Inferior parietal cortex (tissue), 1 donor: ENCODE measurements around the gene ZNF212.
A peak's percentile ranks its signal among the peaks of the same experiment; 100 is the strongest.

Experiments used
- DNase-seq: peaks from one replicate; pipeline ENCODE4 v3.0.0-alpha.2; 2016; ENCODE audit errors: extremely low spot score

Gene ZNF212

GRCh38 chr7:149239345-149240143 lies at the start of gene ZNF212:
ZNF212 (plus strand) TSS chr7:149239651; CDS start chr7:149239779, 128 bp downstream.
- DNase-seq, result peak; percentile 93

GRCh38 chr7:149191851-149192250 lies 47.6 kb upstream of the ZNF212 start:
- DNase-seq, result no peak

GRCh38 chr7:149194799-149195179 lies 44.7 kb upstream of the ZNF212 start:
- no peak for DNase-seq

- DNase-seq, result peak; percentile 85
Observed at GRCh38 chr7:149195180-149196150, 44.0 kb upstream of the ZNF212 start, which contains the start of gene ZNF282. ZNF282 (plus strand) TSS chr7:149195546; CDS start chr7:149195590, 44 bp downstream.

- no peak for DNase-seq
Observed at GRCh38 chr7:149196151-149196704, 43.2 kb upstream of the ZNF212 start.

GRCh38 chr7:149196705-149197171 lies 42.7 kb upstream of the ZNF212 start:
- no peak for DNase-seq

- DNase-seq, result no peak
Observed at GRCh38 chr7:149197675-149198074, 41.8 kb upstream of the ZNF212 start.

GRCh38 chr7:149198161-149198816 lies 41.2 kb upstream of the ZNF212 start:
- DNase-seq, result no peak

GRCh38 chr7:149199234-149199995 lies 40.0 kb upstream of the ZNF212 start:
- DNase-seq, result no peak

- DNase-seq, result no peak
Observed at GRCh38 chr7:149202831-149203231, 36.6 kb upstream of the ZNF212 start.

- DNase-seq, result no peak
Observed at GRCh38 chr7:149205690-149206381, 33.6 kb upstream of the ZNF212 start.

GRCh38 chr7:149207324-149208035 lies 32.0 kb upstream of the ZNF212 start:
- no peak for DNase-seq

GRCh38 chr7:149209518-149210269 lies 29.8 kb upstream of the ZNF212 start:
- DNase-seq, result peak; percentile 20

GRCh38 chr7:149210551-149210950 lies 28.9 kb upstream of the ZNF212 start:
- DNase-seq, result no peak

- no peak for DNase-seq
Observed at GRCh38 chr7:149214020-149214720, 25.3 kb upstream of the ZNF212 start.

GRCh38 chr7:149216402-149216801 lies 23.0 kb upstream of the ZNF212 start:
- no peak for DNase-seq

- no peak for DNase-seq
Observed at GRCh38 chr7:149217570-149217969, 21.9 kb upstream of the ZNF212 start.
